HepG2 (cell line): Measurements from ENCODE around the gene TPGS1. TPM values are rescaled to one million over a fixed set of nuclear protein-coding genes. Genes with fewer than 3 reads are reported as not detected.
A peak's percentile ranks its signal among the peaks of the same experiment; 100 is the strongest.

Source experiments
- ATAC-seq: fragments of 200-7000 bp; cut with Tn5 transposase; 3 replicates; pipeline ENCODE4 v1.9.1; 2020; ENCODE audit warnings: mild to moderate bottlenecking, moderate library complexity
- BruUV-seq: library from RNA; stranded (reverse); fragments of 400-500 nt; replicated peaks from 2 replicates; lab custom pipeline; 2021; lab: Mats Ljungman, UMichigan
- CTCF ChIA-PET: fragments of 300-600 bp; formaldehyde crosslinking; extraction: SDS; loops from one replicate; lab custom pipeline; 2021; ENCODE audit warnings: low total read pairs, inconsistent platforms, low intra/inter-chr PET ratio; lab: Yijun Ruan, JAX
- POLR2A ChIA-PET: fragments of 350-600 bp; sonication (Branson Sonifier 250); formaldehyde crosslinking; loops from one replicate; lab custom pipeline; 2020; ENCODE audit warnings: antibody characterized with exemption, inconsistent platforms; lab: Yijun Ruan, JAX
- DNase-seq: peaks from one replicate; pipeline ENCODE4 v3.0.0-alpha.2; 2015; ENCODE audit warnings: low spot score
- FAIRE-seq: peaks from 3 replicates; lab custom pipeline; 2011; peaks lifted over from hg19 to GRCh38; lab: Jason Lieb, UNC
- H2AFZ ChIP-seq: one replicate; pipeline ENCODE4 v1.6.1; 2011; ENCODE audit warnings: low read length, inconsistent platforms
- H3K27ac ChIP-seq: fragments of 300-600 bp; 3 replicates; pipeline ENCODE4 v1.8.0; 2011; ENCODE audit warnings: mixed run types, mild to moderate bottlenecking, mixed read lengths, low read length, inconsistent platforms; ENCODE audit not compliant: insufficient read depth; ENCODE audit errors: extremely low read length
- H3K27me3 ChIP-seq, 2 experiments: fragments of 200-600 bp in 1 of 2; 2 replicates in 1 of 2; 3 replicates in 1 of 2; pipeline versions ENCODE4 v1.6.0 to v1.8.0; 2011; ENCODE audit warnings: low read length in 2 of 2, mild to moderate bottlenecking in 2 of 2, moderate library complexity in 2 of 2, inconsistent platforms in 1 of 2; ENCODE audit not compliant: insufficient read depth in 2 of 2, control insufficient read depth in 1 of 2
- H3K36me3 ChIP-seq, 2 experiments: fragments of 200-600 bp in 1 of 2; replicated peaks in 1 of 2; 2 replicates in 1 of 2; 3 replicates in 1 of 2; pipeline versions ENCODE4 v1.5.1 to v1.8.0; 2011; ENCODE audit warnings: low read length in 2 of 2, inconsistent platforms in 1 of 2; ENCODE audit not compliant: insufficient read depth in 2 of 2, control insufficient read depth in 1 of 2
- H3K4me1 ChIP-seq: 2 replicates; pipeline ENCODE4 v1.5.1; 2012; ENCODE audit warnings: low read length, inconsistent platforms; ENCODE audit not compliant: insufficient read depth
- H3K4me2 ChIP-seq: 2 replicates; pipeline ENCODE4 v1.6.0; 2011; ENCODE audit warnings: low read depth, low read length, inconsistent platforms
- H3K4me3 ChIP-seq, 3 experiments: fragments of 200-600 bp in 1 of 3; sonication (generic), shearing (Covaris generic) in 1 of 3; replicated peaks in 1 of 3; 2 replicates each; pipeline ENCODE4 v1.5.1; 2011 to 2016; ENCODE audit warnings: low read length in 3 of 3, inconsistent platforms in 2 of 3, low read depth in 2 of 3, mild to moderate bottlenecking in 2 of 3, control low read depth in 1 of 3, mixed read lengths in 1 of 3; ENCODE audit not compliant: insufficient read depth in 1 of 3
- H3K79me2 ChIP-seq: one replicate; pipeline ENCODE4 v1.6.1; 2011; ENCODE audit warnings: low read length, inconsistent platforms; ENCODE audit not compliant: insufficient read depth
- H3K9ac ChIP-seq: 2 replicates; pipeline ENCODE4 v1.6.0; 2011; ENCODE audit warnings: mild to moderate bottlenecking, low read depth, low read length, inconsistent platforms; ENCODE audit not compliant: insufficient read depth
- H3K9me3 ChIP-seq: 2 replicates; pipeline ENCODE4 v1.5.1; 2012; ENCODE audit warnings: mild to moderate bottlenecking, low read length
- H4K20me1 ChIP-seq: 2 replicates; pipeline ENCODE4 v1.6.0; 2011; ENCODE audit warnings: inconsistent platforms, mild to moderate bottlenecking, low read length, moderate library complexity; ENCODE audit not compliant: insufficient read depth
- FOXJ3 ChIP-seq: sonication (generic); formaldehyde crosslinking; IDR thresholded peaks from 2 replicates; pipeline ENCODE4 v1.4.0; 2020; ENCODE audit warnings: missing genetic modification reagents, mild to moderate bottlenecking, borderline replicate concordance
- PITX1 ChIP-seq: sonication (generic); formaldehyde crosslinking; IDR thresholded peaks from 2 replicates; pipeline ENCODE4 v1.5.1; 2020; ENCODE audit warnings: mild to moderate bottlenecking, missing genetic modification reagents
- TAF15 ChIP-seq: fragments of 200-400 bp; formaldehyde crosslinking; IDR thresholded peaks from one replicate; pipeline ENCODE4 v1.6.1; 2018; ENCODE audit warnings: mild to moderate bottlenecking, low read depth, low read length; ENCODE audit not compliant: poor library complexity, severe bottlenecking
- TRAFD1 ChIP-seq: sonication (generic); formaldehyde crosslinking; IDR thresholded peaks from 2 replicates; pipeline ENCODE4 v1.5.1; 2020; ENCODE audit warnings: missing genetic modification reagents, mild to moderate bottlenecking, borderline replicate concordance
- XRCC5 ChIP-seq: fragments of 200-400 bp; formaldehyde crosslinking; optimal IDR thresholded peaks from 2 replicates; pipeline ENCODE3; 2017; ENCODE audit warnings: mild to moderate bottlenecking, low read length
- ZNF777 ChIP-seq: sonication (generic); formaldehyde crosslinking; IDR thresholded peaks from 2 replicates; pipeline ENCODE4 v1.4.0; 2020; ENCODE audit warnings: missing genetic modification reagents
- ZNF816 ChIP-seq: sonication (generic); formaldehyde crosslinking; IDR thresholded peaks from 2 replicates; pipeline ENCODE4 v1.8.0; 2022; ENCODE audit warnings: missing genetic modification reagents, mild to moderate bottlenecking, borderline replicate concordance
- ZSCAN9 ChIP-seq: IDR thresholded peaks from 2 replicates; pipeline ENCODE4 v1.6.1; 2016; ENCODE audit warnings: borderline replicate concordance
- WGBS: methylation state at CpG from one replicate; pipeline ENCODE4 v1.1.6; 2017; ENCODE audit warnings: low lambda C conversion rate; 5-methylcytosine and 5-hydroxymethylcytosine counted together
- in situ Hi-C: cut with HindIII; loops from 2 replicates; pipeline ENCODE4 v1.10.0; 2017; ENCODE audit warnings: low pct_unique_long_range_greater_than_20kb; ENCODE audit not compliant: extremely low pct_ligation_motif_present
- intact Hi-C: fragments of 100-400 bp; cut with micrococcal nuclease; formaldehyde crosslinking; loops from one replicate; pipeline ENCODE4 v1.10.0; 2022; ENCODE audit not compliant: unreplicated experiment
- polyA plus RNA-seq, 8 experiments: library from polyadenylated mRNA; depleted of rRNA in 3 of 8; stranded (reverse) in 7 of 8; unstranded in 1 of 8; fragments of >200 nt; fragmentation: Illumina TruSeq in 4 of 8; extraction: Trizol in 4 of 8; gene quantifications; 2 replicates each; pipeline versions ENCODE4 v1.2.1 to v1.2.3, GENCODE V29; 2011 to 2016; ENCODE audit warnings: low read depth in 4 of 8, missing spikeins in 1 of 8, mixed read lengths in 1 of 8; ENCODE audit not compliant: insufficient read depth in 1 of 8
- total RNA-seq, 5 experiments: library from RNA; depleted of rRNA; stranded (reverse); fragments of >200 nt; fragmentation: Illumina TruSeq; extraction: Trizol; gene quantifications; 2 replicates each; pipeline ENCODE4 v1.2.3, GENCODE V29; 2016; ENCODE audit warnings: low read depth in 1 of 5

Gene TPGS1
- total and polyA plus RNA-seq, 2 of the 13 experiments (the other 11 are each of a cell fraction or from before 2014, with no cell fraction given), result 1.1 to 6.2 TPM

- TF ChIP-seq ZSCAN9 (CRISPR knock-in tag) (no peak), TAF15 (no peak), FOXJ3 (CRISPR knock-in tag) (no peak), PITX1 (CRISPR knock-in tag) (no peak), TRAFD1 (no peak)
Measured at GRCh38 chr19:496986-497385, 10.3 kb upstream of the TPGS1 start (continued).

- no peak for ATAC-seq
- no peaks in the 10 kb centered on the region for H4K20me1 ChIP-seq
- H3K4me3 ChIP-seq, result peak overlapping the region; percentile 49 to 78 (median 55); a peak in 5 of 6 replicates
- no peaks in the 10 kb centered on the region for H3K36me3 ChIP-seq
- in situ Hi-C loops, result no loop called here
- no peak overlapping the region for H3K27ac ChIP-seq
- peaks cover 44% of the 10 kb centered on the region for H3K4me1 ChIP-seq
- DNase-seq, result no peak
- no TSS peak for BruUV-seq
- WGBS, result 15% methylated on average over 6 of the region's 36 CpGs
- intact Hi-C loops, result no loop called here
- peak overlapping the region; percentile 49; the same call in 1 of the 2 replicates for H3K9ac ChIP-seq
- no peak for FAIRE-seq
- POLR2A ChIA-PET, result interaction anchor here (1.3 to 1.9 kb wide), 2 partner anchors 9 kb away, joined by 5 to 14 read pairs; no protein-coding TSS in a partner anchor
- no peaks in the 10 kb centered on the region for H3K9me3 ChIP-seq
- H2AFZ ChIP-seq, result no peak overlapping the region
- TF ChIP-seq ZNF777 (no peak), XRCC5 (no peak), ZNF816 (CRISPR knock-in tag) (no peak)
- TF ChIP-seq, all 625 proteins: peak for 0
- CTCF ChIA-PET, result no interaction called here
- peaks cover 0 to 4% of the 10 kb centered on the region in 2 experiments; a peak in 2 of 5 replicates for H3K27me3 ChIP-seq
- H3K79me2 ChIP-seq, result no peaks in the 10 kb centered on the region
- H3K4me2 ChIP-seq, result peak overlapping the region; percentile 90
Measured at GRCh38 chr19:497491-497868, 9.8 kb upstream of the TPGS1 start.
